ENCODE results near the gene MSI2. TPM values are rescaled to one million over a fixed set of nuclear protein-coding genes. Genes with fewer than 3 reads are reported as not detected.

Gene MSI2
- total RNA-seq, 1 donor from 2014 or later, result 33.8 TPM

GRCh38 chr17:57484826-57485565 is 228.7 kb downstream of the MSI2 start:
- DNase-seq (ENCODE audit: low read depth), result no peak

GRCh38 chr17:57485566-57485865 is 229.2 kb downstream of the MSI2 start:
- no peak for DNase-seq (ENCODE audit: low read depth)
- no peak for TF ChIP-seq CTCF (IDR thresholded peaks at IDR 0.05; ENCODE audit: insufficient read depth, low read length, poor library complexity, severe bottlenecking)
- Histone ChIP-seq H3K4me3 (ENCODE audit: low read depth, low read length) (no peak overlapping the region), H3K36me3 (ENCODE audit: control insufficient read depth, insufficient read depth, low read length) (no peaks in the 10 kb centered on the region), H3K27me3 (ENCODE audit: control insufficient read depth, insufficient read depth, low read length) (no peaks in the 10 kb centered on the region)

More at GRCh38 chr17:57484826-57485565, 228.7 kb downstream of the MSI2 start:
- H3K4me3 ChIP-seq (ENCODE audit: low read depth, low read length), result no peak overlapping the region
- H3K36me3 ChIP-seq (ENCODE audit: control insufficient read depth, insufficient read depth, low read length), result no peaks in the 10 kb centered on the region
- H3K27me3 ChIP-seq (ENCODE audit: control insufficient read depth, insufficient read depth, low read length), result no peaks in the 10 kb centered on the region
- no peak for TF ChIP-seq CTCF (IDR thresholded peaks at IDR 0.05; ENCODE audit: insufficient read depth, low read length, poor library complexity, severe bottlenecking)

- DNase-seq (ENCODE audit: low read depth), result no peak
- Histone ChIP-seq H3K4me3 (ENCODE audit: low read depth, low read length) (no peak overlapping the region), H3K27me3 (ENCODE audit: control insufficient read depth, insufficient read depth, low read length) (no peaks in the 10 kb centered on the region), H3K36me3 (ENCODE audit: control insufficient read depth, insufficient read depth, low read length) (no peaks in the 10 kb centered on the region)
- TF ChIP-seq CTCF (IDR thresholded peaks at IDR 0.05; ENCODE audit: insufficient read depth, low read length, poor library complexity, severe bottlenecking), result no peak
These were observed 229.9 kb downstream of the MSI2 start for GRCh38 chr17:57485916-57486881.

- no peak for DNase-seq (ENCODE audit: low read depth)
These were observed 230.6 kb downstream of the MSI2 start for GRCh38 chr17:57486882-57487301.

GRCh38 chr17:57487573-57487972 is 231.2 kb downstream of the MSI2 start:
- H3K27me3 ChIP-seq (ENCODE audit: control insufficient read depth, insufficient read depth, low read length), result no peaks in the 10 kb centered on the region
- TF ChIP-seq CTCF (IDR thresholded peaks at IDR 0.05; ENCODE audit: insufficient read depth, low read length, poor library complexity, severe bottlenecking), result no peak
- no peak overlapping the region for H3K4me3 ChIP-seq (ENCODE audit: low read depth, low read length)
- DNase-seq (ENCODE audit: low read depth), result no peak
- H3K36me3 ChIP-seq (ENCODE audit: control insufficient read depth, insufficient read depth, low read length), result peaks cover 1% of the 10 kb centered on the region

More at GRCh38 chr17:57486882-57487301, 230.6 kb downstream of the MSI2 start:
- H3K4me3 ChIP-seq (ENCODE audit: low read depth, low read length), result no peak overlapping the region
- H3K27me3 ChIP-seq (ENCODE audit: control insufficient read depth, insufficient read depth, low read length), result no peaks in the 10 kb centered on the region
- peaks cover 1% of the 10 kb centered on the region for H3K36me3 ChIP-seq (ENCODE audit: control insufficient read depth, insufficient read depth, low read length)
- no peak for TF ChIP-seq CTCF (IDR thresholded peaks at IDR 0.05; ENCODE audit: insufficient read depth, low read length, poor library complexity, severe bottlenecking)
